22Rv1 (cell line): ENCODE measurements around the gene HLX.
A peak's percentile ranks its signal among the peaks of the same experiment; 100 is the strongest.

ENCODE experiments used
- ZFX ChIP-seq: fragments of 450-650 bp; IDR thresholded peaks from 2 replicates; pipeline ENCODE4 v1.6.1; 2017; ENCODE audit warnings: antibody characterized with exemption, borderline replicate concordance
- TF ChIP-seq, protein P1 (sequence below): fragments of 450-650 bp; IDR thresholded peaks from 2 replicates; pipeline ENCODE4 v1.5.1; 2017; ENCODE audit warnings: mild to moderate bottlenecking

- TF ChIP-seq, protein P1, sequence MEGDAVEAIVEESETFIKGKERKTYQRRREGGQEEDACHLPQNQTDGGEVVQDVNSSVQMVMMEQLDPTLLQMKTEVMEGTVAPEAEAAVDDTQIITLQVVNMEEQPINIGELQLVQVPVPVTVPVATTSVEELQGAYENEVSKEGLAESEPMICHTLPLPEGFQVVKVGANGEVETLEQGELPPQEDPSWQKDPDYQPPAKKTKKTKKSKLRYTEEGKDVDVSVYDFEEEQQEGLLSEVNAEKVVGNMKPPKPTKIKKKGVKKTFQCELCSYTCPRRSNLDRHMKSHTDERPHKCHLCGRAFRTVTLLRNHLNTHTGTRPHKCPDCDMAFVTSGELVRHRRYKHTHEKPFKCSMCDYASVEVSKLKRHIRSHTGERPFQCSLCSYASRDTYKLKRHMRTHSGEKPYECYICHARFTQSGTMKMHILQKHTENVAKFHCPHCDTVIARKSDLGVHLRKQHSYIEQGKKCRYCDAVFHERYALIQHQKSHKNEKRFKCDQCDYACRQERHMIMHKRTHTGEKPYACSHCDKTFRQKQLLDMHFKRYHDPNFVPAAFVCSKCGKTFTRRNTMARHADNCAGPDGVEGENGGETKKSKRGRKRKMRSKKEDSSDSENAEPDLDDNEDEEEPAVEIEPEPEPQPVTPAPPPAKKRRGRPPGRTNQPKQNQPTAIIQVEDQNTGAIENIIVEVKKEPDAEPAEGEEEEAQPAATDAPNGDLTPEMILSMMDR = peak; percentile 16; the same call in 1 of the 2 replicates
- TF ChIP-seq ZFX = no peak
Measured at GRCh38 chr1:220878191-220879075, 810 bp upstream of the HLX start.
